Stimulated activated CD4-positive, alpha-beta T cell treated with anti-CD3 and anti-CD28 coated beads, Interleukin-15, amount 100 ng/mL, for 48 hours (primary cell): ENCODE measurements around the gene SENP2.
"Not testable (repeated sequence)": the region's sequence is repeated elsewhere in the genome, so short reads cannot be mapped to it uniquely, and the experiment has no call there.

Source experiments
- DNase-seq, 2 donors: peaks; one replicate each; pipeline ENCODE4 v3.0.0-alpha.2; 2020; ENCODE audit warnings: low read depth in 2 of 2

The SENP2 gene

DNA sequence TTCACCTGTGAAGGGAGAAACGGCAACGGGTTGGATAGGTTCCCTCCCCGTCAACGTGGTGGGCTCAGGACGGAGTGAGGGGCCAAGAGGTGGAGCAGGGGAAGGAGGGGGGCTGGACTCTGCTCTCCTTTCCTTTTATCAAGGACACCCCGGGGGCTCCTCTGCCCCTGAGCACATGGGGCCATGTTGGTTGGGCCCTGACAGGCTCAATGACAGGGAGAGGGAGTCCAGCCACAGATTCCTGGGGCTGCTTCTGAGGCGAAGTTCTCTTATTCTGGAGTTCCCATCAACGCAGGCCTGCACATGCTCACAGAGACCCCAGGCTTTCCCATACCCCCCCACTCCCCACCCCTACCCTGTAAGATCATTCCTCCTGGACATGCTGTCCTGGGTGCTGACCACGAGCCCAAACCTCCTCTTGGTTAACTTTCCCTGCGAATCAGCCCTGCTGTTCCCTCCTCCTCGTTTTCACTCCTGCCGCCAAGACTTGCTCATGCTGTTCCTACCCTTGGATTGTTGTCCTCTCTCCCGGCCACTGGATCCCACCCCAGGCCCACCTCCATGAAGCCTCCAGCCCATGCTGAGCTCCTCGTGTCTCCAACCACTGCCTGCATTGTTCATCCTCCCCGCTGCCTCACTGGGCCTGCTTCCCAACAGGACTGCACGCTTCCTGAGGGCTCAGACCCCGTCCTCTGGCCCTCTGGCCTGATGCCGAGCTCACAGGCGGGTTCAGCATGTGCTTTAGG lies 61.2 kb downstream of the SENP2 start:
- DNase-seq = no peak

DNA sequence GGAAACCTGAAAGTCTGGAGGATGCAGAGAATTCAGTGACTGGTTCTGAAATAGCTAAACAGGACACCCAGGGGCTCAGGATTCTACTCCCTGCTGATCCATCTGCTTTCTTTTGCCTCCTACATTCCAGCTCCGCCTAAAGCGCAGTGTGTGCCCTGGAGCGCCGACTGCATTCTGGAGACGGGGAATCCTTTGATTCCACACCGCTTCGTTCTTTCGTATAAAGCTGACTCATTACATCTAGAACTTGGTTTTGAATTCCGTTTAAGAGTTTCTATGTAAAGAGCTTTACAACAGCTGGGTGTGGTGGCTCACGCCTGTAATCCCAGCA lies 61.8 kb downstream of the SENP2 start:
- no peak for DNase-seq

DNA sequence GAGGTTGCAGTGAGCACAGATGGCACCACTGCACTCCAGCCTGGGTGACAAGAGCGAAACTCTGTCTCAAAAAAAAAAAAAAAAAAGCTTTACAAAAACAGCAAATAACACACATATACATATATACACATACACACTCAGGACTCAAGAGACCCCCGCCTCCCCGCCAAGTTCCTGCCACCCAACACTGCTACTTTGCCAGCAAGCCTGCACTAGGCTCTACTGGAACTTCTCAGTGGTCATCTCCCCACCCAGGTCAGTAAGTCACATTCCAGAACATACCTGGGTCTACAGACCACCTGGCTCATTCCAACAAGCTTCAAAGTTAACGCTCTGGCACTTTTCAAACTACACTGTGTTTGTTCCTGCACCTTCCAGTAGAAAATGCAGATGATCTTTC lies 62.3 kb downstream of the SENP2 start:
- no peak for DNase-seq

DNA sequence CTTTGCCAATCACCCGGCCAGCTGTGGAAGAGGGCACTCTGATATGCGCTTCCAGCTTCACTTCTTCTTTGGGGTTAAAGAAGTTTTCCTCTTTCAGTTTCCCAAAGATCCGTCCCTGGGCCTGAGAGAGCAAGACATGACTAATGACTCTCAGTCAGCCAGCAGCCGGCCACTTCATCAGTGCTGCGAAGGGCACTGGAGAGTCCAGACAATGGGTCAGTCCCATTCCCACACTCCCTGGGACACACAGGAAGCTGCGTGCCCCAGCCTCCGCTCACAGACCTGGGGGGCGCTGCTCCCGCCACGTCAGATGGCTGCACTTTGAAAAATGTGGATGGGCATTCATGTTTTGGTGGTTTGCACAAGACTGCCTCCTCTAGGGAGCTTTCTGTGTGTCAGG lies 63.3 kb downstream of the SENP2 start:
- no peak for DNase-seq

DNA sequence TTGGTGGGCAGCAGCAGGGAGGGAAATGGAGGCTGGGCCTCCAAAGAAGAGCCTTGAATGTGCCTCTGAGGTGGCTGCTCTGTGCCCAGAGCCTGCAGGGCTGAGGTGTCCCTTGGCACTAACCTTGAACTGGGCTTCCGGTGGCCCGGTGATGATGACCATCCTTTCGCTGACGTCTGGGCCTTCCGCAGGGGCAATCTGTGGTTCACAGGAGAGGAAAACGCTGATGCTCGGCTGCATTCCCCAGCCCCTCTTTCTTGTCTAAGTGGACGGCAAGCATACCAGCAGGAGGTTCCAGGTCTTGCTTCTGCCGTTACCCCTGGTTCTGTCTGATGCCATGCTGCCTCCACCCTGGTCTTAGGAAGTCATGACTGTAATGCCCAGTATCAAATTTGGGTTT lies 65.9 kb downstream of the SENP2 start:
- no peak for DNase-seq

DNA sequence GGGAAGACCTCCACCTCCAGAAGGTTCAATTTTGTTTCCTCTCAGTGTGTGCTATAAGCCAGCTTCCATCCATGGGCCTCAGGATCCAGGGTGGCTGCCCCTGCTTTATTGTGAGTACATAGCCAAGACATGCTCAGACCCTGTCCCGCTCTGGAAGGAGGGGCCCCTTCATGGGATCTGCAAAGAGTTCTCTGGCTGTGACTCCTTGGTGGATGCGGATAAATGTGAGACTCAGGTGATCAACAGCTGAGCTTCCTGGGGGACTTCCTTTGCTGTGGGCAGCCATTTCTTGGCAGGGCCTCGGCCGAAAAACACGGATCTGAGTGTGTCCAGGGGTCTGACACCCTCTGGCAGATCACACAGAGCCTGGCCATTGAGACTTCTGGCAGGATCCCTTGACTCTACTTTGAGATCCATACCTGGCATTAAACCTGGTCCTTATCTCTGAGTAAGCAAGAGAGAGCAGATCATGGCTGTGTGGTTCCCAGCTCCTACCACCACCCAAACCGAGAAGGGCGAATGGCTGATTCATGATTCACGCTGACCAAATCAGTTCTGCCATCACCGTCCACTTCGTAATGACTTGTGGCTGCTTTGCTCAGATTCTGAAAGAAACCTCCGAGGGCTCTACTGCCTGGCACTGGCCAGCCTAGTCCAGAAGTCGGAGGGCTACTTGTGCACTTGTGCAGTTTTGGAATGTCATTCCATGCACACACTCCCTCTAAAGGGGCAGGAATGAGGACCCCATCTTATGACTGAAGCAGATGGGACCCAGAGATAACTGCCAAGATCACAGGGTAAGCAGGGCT lies 68.1 kb downstream of the SENP2 start:
- no peak for DNase-seq

DNA sequence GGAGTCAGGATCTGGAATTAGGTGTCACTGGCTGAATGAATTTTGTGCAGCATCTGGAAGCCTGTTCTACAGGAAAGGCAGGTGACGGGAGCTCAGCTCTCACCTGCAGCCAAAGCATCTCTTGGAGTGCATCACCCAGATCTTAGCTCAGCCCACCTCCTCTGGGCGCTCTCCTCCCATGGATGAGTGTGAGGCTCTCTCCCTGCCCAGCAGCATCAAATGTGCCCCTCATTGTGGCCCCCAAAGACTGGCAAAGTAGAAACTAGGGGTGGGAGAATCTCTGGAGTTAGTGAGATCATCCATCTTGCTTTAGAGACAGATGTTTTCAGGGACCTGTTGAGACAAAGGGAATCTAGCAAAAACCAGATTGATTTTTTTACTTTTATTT lies 68.7 kb downstream of the SENP2 start:
- DNase-seq = no peak

DNA sequence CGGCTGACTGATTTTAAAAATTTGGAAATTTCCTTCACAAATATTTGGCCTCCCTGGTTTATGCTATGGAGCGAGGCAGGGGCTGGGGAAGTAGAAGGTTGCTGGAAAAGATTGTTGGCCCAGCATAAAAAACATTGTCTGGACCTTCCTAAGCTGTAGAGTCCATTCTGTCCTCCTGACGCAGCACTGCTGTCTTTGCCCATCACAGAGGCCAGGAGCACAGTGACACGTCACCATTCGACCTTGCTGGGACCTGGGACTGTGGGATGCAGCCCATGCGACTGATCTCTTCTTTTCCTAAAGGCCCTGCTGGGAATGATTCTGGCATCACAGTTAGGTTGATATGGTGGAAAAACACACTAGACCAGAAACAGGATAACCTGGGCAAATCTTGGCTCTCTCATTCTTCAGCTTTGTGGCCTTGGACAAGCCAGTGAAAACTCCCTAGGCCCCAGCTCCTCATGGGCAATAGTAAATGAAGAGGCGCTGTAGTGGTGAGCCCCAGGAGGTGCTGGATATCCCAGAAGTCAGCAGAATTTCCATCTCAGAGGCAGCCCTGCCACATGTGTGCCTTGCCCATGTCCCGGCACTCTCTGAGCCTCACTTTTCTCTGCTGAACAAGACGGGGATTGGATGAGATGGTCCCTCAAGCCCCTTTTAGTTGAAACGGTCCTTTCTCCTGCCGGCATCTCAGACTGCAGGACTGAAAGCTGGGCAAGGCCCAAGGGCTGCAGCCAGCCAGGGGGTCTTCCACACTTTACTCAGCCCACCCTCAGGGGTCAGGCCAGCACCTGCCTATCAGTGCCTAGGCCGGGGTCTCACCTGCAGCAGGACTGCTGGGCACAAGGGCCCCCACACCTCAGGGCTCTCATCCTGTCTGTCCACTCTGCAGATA lies 69.6 kb downstream of the SENP2 start:
- no peak for DNase-seq

DNA sequence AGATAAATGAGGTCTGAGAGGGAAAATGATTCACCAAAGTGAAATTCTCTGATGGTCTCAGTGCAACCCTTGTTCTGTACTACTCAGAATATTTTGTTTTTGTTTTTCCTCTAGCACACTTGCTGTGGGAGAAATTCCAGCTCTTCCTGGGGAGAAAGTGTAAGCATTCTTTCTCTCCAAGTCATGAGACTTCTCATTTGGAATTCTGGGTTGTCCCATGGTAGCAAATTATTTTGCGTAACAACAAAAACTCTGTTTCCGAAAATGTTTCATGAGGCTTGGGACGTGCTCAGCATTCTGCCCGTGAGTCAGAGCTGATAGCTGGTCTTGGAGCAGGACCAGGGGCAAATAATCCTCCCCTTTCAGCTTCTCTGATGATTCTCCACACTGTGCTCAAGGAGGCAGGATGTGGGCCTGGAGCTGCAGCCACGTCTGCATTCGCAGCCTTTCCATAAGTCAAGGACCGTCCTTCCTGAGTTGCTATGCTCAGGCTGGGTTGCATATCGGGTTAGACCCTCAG lies 70.3 kb downstream of the SENP2 start:
- no peak for DNase-seq

DNA sequence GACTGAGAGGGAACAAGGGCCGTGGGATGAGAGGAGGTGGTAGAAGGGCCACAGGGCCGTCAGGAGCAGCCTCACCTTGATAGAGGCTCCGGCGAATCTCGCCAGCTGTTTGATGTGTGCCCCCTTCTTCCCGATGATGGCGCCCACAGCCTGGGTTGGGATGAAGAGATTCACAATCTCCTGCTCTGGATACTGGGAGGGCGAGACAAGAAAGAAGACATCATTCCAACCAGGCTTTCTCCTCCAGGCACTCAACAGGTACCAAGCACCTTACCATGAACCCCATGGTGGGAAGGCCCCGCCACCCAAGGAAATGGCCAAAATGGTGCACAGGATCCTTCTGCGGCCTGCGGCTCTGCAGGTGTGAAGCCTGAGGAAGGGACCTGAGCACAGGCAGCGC lies 71.1 kb downstream of the SENP2 start:
- no peak for DNase-seq

DNA sequence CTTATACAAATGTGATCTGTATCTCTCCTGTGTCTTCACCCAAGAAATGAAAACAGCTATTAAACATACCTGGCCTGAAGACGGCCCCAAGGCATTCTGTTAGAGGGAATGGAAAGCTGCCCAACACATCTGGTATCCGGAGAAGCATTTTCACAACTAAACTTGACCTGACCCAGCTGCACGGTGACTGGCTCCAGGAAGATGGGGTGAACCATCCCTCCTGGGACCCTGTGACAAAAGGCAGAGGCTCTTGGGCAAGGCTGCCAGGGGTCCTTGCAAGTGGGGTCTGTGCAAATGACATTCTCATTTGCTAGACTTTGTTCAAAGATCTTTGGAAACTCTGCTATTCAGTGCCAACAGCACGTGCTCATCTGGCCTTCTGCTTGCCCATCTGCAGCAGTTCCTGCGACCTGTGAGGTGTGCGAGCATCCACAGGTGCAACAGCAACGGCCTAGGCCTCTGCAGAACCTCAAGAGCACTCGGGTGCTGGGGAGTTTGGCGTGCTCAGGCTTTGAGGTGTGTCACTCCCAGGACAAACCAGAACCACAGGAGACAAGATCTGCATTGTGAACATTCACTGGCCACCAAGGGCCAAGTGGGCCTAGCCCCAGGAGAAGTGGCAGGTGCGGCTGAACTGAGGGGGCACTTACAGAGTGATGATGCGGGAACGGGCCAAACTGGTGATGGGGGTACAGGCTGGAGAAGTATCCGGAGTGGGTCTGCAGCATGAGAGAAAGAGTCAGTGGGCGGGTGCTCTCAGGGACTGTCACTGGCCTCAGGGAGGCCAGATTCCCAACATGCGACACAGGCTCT lies 71.8 kb downstream of the SENP2 start:
- no peak for DNase-seq

DNA sequence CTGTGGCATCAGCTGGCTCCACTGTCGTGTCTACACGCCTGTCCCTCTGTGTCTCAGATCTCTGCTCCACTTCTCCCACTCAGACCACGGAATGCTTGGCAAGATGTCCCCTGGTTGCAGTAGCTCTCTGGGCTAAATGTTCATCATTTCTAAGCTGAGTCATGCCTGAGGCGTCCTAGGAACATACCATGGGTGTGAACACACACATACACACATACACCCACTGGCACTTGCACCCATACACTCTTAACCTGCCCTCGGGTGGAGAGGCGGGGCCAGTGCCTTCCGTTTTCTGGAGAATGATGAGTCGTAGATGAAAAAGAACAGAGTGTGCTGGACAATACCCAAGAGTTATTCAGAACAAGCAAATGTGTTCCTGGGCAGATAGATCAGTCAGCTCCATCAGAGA lies 72.4 kb downstream of the SENP2 start:
- DNase-seq = no peak

DNA sequence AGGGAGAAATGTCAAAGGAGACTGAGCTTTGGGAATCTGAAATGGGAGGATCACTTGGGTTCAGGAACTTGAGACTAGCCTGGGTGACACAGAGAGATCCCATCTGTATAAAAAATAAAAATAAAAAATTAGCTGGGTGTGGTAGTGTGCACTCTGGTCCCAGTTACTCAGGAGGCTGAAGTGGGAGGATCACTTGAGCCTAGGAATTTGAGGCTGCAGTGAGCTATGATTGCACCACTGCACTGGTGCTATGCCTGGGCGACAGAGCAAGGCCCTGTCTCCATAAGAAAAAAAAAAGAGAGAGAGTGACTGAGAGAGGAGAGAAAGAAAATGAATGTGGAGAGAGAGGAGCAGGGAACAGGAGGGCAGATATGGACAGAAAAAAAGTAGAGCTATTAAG lies 72.8 kb downstream of the SENP2 start:
- DNase-seq = no peak

DNA sequence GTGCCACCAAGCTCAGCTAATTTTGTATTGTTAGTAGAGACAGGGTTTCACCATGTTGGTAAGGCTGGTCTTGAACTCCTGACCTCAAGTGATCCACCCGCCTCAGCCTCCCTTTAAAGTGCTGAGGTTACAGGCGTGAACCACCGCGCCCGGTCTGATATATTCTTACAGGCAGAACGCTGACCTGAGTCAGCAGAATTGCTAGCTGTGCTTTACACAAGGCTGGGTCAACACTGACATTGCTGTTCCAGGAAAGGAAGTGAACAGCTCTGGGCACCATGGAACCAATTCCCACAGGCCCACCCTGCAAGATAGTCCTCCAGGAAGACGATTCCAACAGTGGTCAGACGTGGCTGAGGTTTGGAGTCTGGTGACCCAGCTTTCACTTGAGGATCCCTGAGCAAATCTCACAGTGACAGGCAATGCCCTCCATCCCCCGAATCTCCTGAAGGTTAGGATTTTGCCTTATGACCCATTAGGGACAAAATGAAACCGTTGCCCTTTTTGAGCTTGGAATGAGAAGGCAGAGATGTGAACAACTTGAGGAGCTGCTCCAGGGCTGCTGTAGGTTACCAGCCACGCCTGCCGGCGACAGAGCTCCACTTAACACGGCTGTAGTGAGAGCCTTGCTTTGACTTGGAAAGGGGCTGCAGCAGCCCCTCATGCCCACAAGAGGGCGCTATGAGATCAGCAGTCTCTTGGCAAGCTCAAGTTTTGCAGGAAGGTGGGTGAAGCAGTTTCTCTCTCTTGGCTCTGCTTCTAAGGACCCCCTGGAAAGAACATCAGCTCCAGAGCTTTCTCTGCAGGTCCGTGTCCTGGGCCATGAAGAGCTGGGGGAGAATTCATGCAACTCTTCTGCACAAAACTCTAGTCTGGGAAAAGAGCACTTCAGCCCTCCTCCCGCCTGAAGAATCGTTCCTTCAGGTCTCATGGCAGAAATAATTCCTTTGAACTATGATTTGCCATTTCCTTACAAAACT lies 74.1 kb downstream of the SENP2 start:
- peak; percentile 45 to 64 for DNase-seq

DNA sequence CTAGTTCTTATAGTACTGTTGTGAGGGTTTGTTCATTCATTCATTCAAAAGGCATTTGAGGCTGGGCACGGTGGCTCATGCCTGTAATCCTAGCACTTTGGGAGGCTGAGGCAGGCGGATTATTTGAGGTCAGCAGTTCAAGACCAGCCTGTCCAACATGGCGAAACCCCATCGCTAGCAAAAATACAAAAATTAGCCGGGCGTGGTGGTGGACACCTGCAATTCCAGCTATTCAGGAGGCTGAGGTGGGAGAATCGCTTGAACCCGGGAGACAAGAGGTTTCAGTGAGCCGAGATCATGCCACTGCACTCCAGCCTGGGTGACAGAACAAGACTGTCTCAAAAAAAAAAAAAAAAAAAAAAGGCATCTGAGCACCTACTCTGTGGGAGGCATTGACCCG lies 75.2 kb downstream of the SENP2 start:
- DNase-seq = not testable (repeated sequence)

DNA sequence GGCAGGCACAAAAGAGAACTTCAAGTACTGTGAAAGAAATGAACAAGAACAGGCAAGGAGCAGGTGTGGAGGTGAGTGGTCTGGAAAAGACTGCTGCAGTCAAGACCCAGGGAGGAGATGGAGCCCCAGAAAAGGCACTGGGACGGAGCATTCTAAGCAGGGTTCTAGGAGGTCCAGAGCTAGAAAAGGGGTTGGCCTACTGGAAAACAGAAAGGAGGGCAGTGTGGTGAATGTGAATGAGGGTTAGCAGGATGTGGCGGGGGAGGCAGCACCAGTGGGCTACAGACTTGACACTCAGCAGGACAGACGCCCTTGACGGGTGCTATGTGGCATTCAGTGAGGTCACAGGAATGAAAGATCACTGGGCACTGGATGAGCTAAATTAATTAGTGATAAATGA lies 75.7 kb downstream of the SENP2 start:
- DNase-seq = no peak

DNA sequence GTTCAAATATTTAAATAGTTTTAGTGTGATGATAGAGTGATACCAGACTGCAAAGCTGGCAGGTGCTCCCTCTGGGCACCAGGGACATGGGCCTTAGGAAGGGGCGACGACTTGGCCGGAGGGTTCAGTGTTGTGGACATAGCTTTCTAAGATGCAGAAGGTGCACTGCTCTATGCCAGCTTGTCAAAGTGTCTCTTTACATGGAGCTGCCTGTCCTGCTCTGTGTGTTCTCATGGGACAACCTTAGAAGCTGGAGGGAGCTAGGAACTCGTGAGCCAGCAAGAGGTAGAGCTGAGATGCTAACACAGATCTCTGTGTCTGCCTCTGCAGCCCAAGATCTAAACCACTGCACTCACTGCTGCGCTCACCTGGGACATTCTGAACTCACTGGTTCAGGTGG lies 77.8 kb downstream of the SENP2 start:
- no peak for DNase-seq

DNA sequence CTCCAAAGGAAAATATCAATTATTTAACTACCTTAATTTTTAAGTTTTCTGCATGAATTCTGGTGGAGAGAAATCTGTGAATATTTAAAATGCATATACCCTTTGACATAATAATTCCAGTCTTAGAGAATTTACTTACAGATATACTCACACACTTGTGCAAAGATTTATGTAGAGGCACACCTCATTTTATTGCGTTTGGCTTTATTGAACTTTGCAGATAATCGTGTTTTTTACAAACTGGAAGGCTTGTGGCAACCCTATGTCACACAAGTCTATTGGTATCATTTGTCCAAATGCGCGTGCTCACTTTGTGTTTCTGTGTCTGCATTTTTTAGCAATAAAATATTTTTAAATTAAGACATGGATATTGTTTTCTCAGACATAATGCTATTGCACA lies 81.5 kb downstream of the SENP2 start:
- DNase-seq = no peak

DNA sequence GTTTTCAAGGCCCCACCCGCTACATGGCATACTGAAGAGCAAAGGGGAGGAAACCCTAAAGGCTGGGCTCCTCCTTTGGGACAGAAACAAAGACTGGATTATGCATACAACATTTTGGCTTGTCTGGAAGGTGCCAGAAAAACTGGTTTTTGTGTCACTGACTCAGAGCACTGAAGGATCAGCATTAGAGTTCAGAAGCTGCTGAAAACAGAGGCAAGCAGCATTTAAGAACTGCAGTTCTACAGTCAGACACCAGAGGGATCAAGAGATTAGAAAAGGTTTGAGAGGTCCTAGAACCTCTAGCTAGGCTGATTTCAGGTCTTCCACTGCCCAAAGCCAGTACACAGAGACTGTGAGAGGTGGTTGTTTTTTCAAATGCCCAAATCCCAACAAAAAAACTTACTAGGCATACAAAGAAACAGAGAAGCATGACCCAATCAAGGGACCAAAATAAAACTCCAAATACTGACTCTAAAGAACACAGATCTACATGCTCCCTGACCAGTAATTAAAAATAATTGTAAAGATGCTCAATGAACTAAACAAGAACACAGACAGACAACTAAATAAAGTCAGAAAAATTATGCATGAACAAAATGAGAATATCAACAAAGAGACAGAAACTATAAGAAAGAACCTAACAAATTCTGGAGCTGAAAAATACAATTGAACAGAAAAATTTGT lies 91.2 kb downstream of the SENP2 start:
- DNase-seq = no peak

DNA sequence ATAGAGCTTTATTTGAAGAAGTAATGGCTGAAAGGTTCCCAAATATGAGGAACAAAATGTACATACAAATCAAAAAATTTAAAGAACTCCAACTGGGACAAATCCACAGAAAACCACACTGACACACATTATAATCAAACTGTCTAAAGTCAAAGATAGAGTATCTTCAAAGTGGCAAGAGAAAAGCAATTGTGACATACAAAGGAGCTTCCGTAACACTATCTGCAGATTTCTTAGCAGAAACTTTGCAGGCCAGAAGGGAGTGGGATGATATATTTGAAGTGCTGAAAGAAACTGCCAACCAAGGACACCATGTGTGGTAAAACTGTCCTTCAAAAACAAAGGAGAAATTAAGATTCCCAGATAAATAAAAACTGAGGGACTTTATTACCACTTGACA lies 91.9 kb downstream of the SENP2 start:
- DNase-seq = no peak
